Mesenchymal stem cell (in vitro differentiated cells and primary cell): ENCODE results near the gene BCKDK.

Source experiments
- DNase-seq: peaks from one replicate; pipeline ENCODE4 v3.0.0-alpha.2; 2013
- H2AFZ ChIP-seq: one replicate; pipeline ENCODE4 v1.6.1; 2013; ENCODE audit warnings: low read depth, mild to moderate bottlenecking, control low read depth, inconsistent platforms, low read length, moderate library complexity
- H2AK5ac ChIP-seq: 2 replicates; pipeline ENCODE4 v1.6.1; 2013; ENCODE audit warnings: low read length, moderate library complexity, mild to moderate bottlenecking, inconsistent platforms; ENCODE audit not compliant: severe bottlenecking
- H2BK120ac ChIP-seq: one replicate; pipeline ENCODE4 v1.6.1; 2013; ENCODE audit warnings: low read depth, mild to moderate bottlenecking, inconsistent platforms, low read length, moderate library complexity
- H2BK12ac ChIP-seq, 2 experiments: one replicate each; pipeline ENCODE4 v1.6.1; 2013; ENCODE audit warnings: inconsistent platforms in 2 of 2, low read length in 2 of 2, mild to moderate bottlenecking in 2 of 2, moderate library complexity in 2 of 2, control low read depth in 1 of 2
- H2BK15ac ChIP-seq: one replicate; pipeline ENCODE4 v1.6.1; 2013; ENCODE audit warnings: mild to moderate bottlenecking, low read depth, inconsistent platforms; ENCODE audit not compliant: poor library complexity, severe bottlenecking
- H2BK5ac ChIP-seq: 2 replicates; pipeline ENCODE4 v1.6.1; 2013; ENCODE audit warnings: low read depth, mild to moderate bottlenecking, low read length, control low read depth, inconsistent platforms; ENCODE audit not compliant: poor library complexity, severe bottlenecking
- H3K14ac ChIP-seq, 2 experiments: one replicate each; pipeline ENCODE4 v1.6.1; 2013; ENCODE audit warnings: inconsistent platforms in 2 of 2, low read length in 2 of 2, control low read depth in 1 of 2, mild to moderate bottlenecking in 1 of 2, moderate library complexity in 1 of 2
- H3K18ac ChIP-seq, 2 experiments: one replicate each; pipeline ENCODE4 v1.6.1; 2013; ENCODE audit warnings: inconsistent platforms in 2 of 2, low read length in 2 of 2, control low read depth in 1 of 2, low read depth in 1 of 2, mild to moderate bottlenecking in 1 of 2
- H3K23ac ChIP-seq, 2 experiments: one replicate each; pipeline ENCODE4 v1.6.1; 2013; ENCODE audit warnings: inconsistent platforms in 2 of 2, low read length in 2 of 2, mild to moderate bottlenecking in 2 of 2, moderate library complexity in 2 of 2, control low read depth in 1 of 2
- H3K27ac ChIP-seq: 2 replicates; pipeline ENCODE4 v1.5.1; 2013; ENCODE audit warnings: mild to moderate bottlenecking, moderate library complexity, low read length, control low read depth, inconsistent platforms; ENCODE audit not compliant: poor library complexity, severe bottlenecking
- H3K27me3 ChIP-seq, 2 experiments: 2 replicates each; pipeline versions ENCODE4 v1.6.1 to v1.7.0; 2013; ENCODE audit warnings: low read length in 2 of 2, mild to moderate bottlenecking in 2 of 2, moderate library complexity in 2 of 2, control low read depth in 1 of 2, inconsistent platforms in 1 of 2; ENCODE audit not compliant: control insufficient read depth in 1 of 2, insufficient read depth in 1 of 2
- H3K36me3 ChIP-seq, 2 experiments: 2 replicates each; pipeline versions ENCODE4 v1.6.1 to v1.7.0; 2013; ENCODE audit warnings: low read length in 2 of 2, control low read depth in 1 of 2, inconsistent platforms in 1 of 2, low read depth in 1 of 2, mild to moderate bottlenecking in 1 of 2; ENCODE audit not compliant: insufficient read depth in 2 of 2, control insufficient read depth in 1 of 2
- H3K4ac ChIP-seq, 2 experiments: one replicate each; pipeline ENCODE4 v1.6.1; 2013; ENCODE audit warnings: inconsistent platforms in 2 of 2, low read length in 2 of 2, mild to moderate bottlenecking in 2 of 2, moderate library complexity in 2 of 2, control low read depth in 1 of 2, low read depth in 1 of 2
- H3K4me1 ChIP-seq: 2 replicates; pipeline ENCODE4 v1.6.1; 2013; ENCODE audit warnings: low read depth, low read length, control low read depth; ENCODE audit not compliant: control insufficient read depth, insufficient read depth
- H3K4me2 ChIP-seq: 2 replicates; pipeline ENCODE4 v1.6.1; 2013; ENCODE audit warnings: low read length, mild to moderate bottlenecking, inconsistent platforms; ENCODE audit not compliant: poor library complexity, severe bottlenecking
- H3K4me3 ChIP-seq, 2 experiments: 2 replicates each; pipeline versions ENCODE4 v1.5.1 to v1.7.0; 2013; ENCODE audit warnings: low read length in 2 of 2, mild to moderate bottlenecking in 2 of 2, control low read depth in 1 of 2, low read depth in 1 of 2; ENCODE audit not compliant: insufficient read depth in 1 of 2
- H3K79me1 ChIP-seq: replicated peaks from 2 replicates; pipeline ENCODE4 v1.6.1; 2013; ENCODE audit warnings: mild to moderate bottlenecking, control low read depth, low read length, inconsistent platforms; ENCODE audit not compliant: poor library complexity, severe bottlenecking
- H3K9ac ChIP-seq: 2 replicates; pipeline ENCODE4 v1.7.0; 2013; ENCODE audit warnings: mild to moderate bottlenecking, low read length, moderate library complexity
- H3K9me3 ChIP-seq: 2 replicates; pipeline ENCODE4 v1.7.0; 2013; ENCODE audit warnings: mild to moderate bottlenecking, low read length; ENCODE audit not compliant: control insufficient read depth
- H4K8ac ChIP-seq: one replicate; pipeline ENCODE4 v1.6.1; 2013; ENCODE audit warnings: inconsistent platforms, mild to moderate bottlenecking, low read length, moderate library complexity
- H4K91ac ChIP-seq: one replicate; pipeline ENCODE4 v1.6.1; 2013; ENCODE audit warnings: mild to moderate bottlenecking, low read length, inconsistent platforms
- WGBS: methylation state at CpG from one replicate; pipeline ENCODE4 v1.1.7; 2013; ENCODE audit warnings: mixed read lengths; 5-methylcytosine and 5-hydroxymethylcytosine counted together

BCKDK gene

GRCh38 chr16:31089199-31089598 is 19.0 kb upstream of the BCKDK start:
- Histone ChIP-seq H3K14ac (no peak overlapping the region), H2AK5ac (no peak overlapping the region), H3K23ac (no peak overlapping the region), H3K4me3 (no peak overlapping the region), H4K8ac (no peak overlapping the region), H4K91ac (no peak overlapping the region), H3K4me1 (peaks cover 36% of the 10 kb centered on the region), H3K27ac (no peak overlapping the region), H3K18ac (no peak overlapping the region), H3K27me3 (no peaks in the 10 kb centered on the region), H3K79me1 (peaks cover 40% of the 10 kb centered on the region), H3K9ac (no peak overlapping the region), H2BK15ac (no peak overlapping the region), H3K4ac (no peak overlapping the region), H3K36me3 (peaks cover 67 to 75% of the 10 kb centered on the region in 2 experiments), H2AFZ (no peak overlapping the region), H2BK120ac (no peak overlapping the region), H2BK12ac (no peak overlapping the region), H3K4me2 (no peak overlapping the region), H2BK5ac (no peak overlapping the region), H3K9me3 (no peaks in the 10 kb centered on the region)
- no peak for DNase-seq
- WGBS = 96% methylated on average over 3 of the region's 8 CpGs

GRCh38 chr16:31090540-31090939 is 17.6 kb upstream of the BCKDK start:
- 87% methylated on average over 2 of the region's 2 CpGs for WGBS
- Histone ChIP-seq H4K8ac (peak overlapping the region; percentile 52), H3K4me2 (no peak overlapping the region), H2AK5ac (peak overlapping the region; percentile 33), H3K27me3 (no peaks in the 10 kb centered on the region), H3K36me3 (peaks cover 53 to 61% of the 10 kb centered on the region in 2 experiments), H2AFZ (no peak overlapping the region), H3K9me3 (no peaks in the 10 kb centered on the region), H2BK120ac (no peak overlapping the region), H3K18ac (no peak overlapping the region), H3K23ac (no peak overlapping the region), H3K14ac (no peak overlapping the region), H3K4ac (no peak overlapping the region), H3K79me1 (peaks cover 32% of the 10 kb centered on the region), H2BK5ac (no peak overlapping the region), H3K4me3 (peak overlapping the region in 1 of 2 experiments; percentile 32), H3K4me1 (peaks cover 37% of the 10 kb centered on the region), H3K27ac (peak overlapping the region; percentile 64), H3K9ac (peak overlapping the region; percentile 67), H4K91ac (no peak overlapping the region), H2BK12ac (no peak overlapping the region), H2BK15ac (no peak overlapping the region)
- peak; percentile 30 for DNase-seq

- no peak overlapping the region for H3K18ac ChIP-seq
- H3K9ac ChIP-seq = peak overlapping the region; percentile 58
- no peak overlapping the region for H2BK15ac ChIP-seq
- peaks cover 38 to 44% of the 10 kb centered on the region in 2 experiments for H3K36me3 ChIP-seq
- no peak overlapping the region for H2BK12ac ChIP-seq
- peaks cover 35% of the 10 kb centered on the region for H3K4me1 ChIP-seq
- H3K27ac ChIP-seq = no peak overlapping the region
- H2BK120ac ChIP-seq = no peak overlapping the region
- no peak overlapping the region for H4K8ac ChIP-seq
- no peak overlapping the region for H4K91ac ChIP-seq
- H2BK5ac ChIP-seq = no peak overlapping the region
- no peak overlapping the region for H3K14ac ChIP-seq
- H3K4me2 ChIP-seq = no peak overlapping the region
- whole genome bisulfite sequencing = 98% methylated on average over 5 of the region's 5 CpGs
- H3K4ac ChIP-seq = no peak overlapping the region
- H3K79me1 ChIP-seq = peaks cover 24% of the 10 kb centered on the region
- H2AFZ ChIP-seq = no peak overlapping the region
- no peak overlapping the region for H3K4me3 ChIP-seq
- H3K9me3 ChIP-seq = no peaks in the 10 kb centered on the region
- no peaks in the 10 kb centered on the region for H3K27me3 ChIP-seq
- no peak for DNase-seq
- no peak overlapping the region for H3K23ac ChIP-seq
- peak overlapping the region; percentile 39 for H2AK5ac ChIP-seq
These were observed 15.9 kb upstream of the BCKDK start for GRCh38 chr16:31092330-31092729.

- no peak overlapping the region for H2AK5ac ChIP-seq
- 53% methylated on average over 17 of the region's 17 CpGs for WGBS
- no peak overlapping the region for H3K23ac ChIP-seq
- H2BK5ac ChIP-seq = no peak overlapping the region
- H2BK120ac ChIP-seq = no peak overlapping the region
- peak overlapping the region; percentile 68 for H3K4me2 ChIP-seq
- H3K27me3 ChIP-seq = no peaks in the 10 kb centered on the region
- no peak for DNase-seq
- no peak overlapping the region for H3K14ac ChIP-seq
- peak overlapping the region; percentile 44 to 100 for H3K4me3 ChIP-seq
- peaks cover 17% of the 10 kb centered on the region for H3K79me1 ChIP-seq
- H3K9ac ChIP-seq = peak overlapping the region; percentile 97
- no peak overlapping the region for H2BK12ac ChIP-seq
- H3K36me3 ChIP-seq = peaks cover 29 to 35% of the 10 kb centered on the region in 2 experiments
- H3K18ac ChIP-seq = no peak overlapping the region
- H2BK15ac ChIP-seq = no peak overlapping the region
- H3K9me3 ChIP-seq = no peaks in the 10 kb centered on the region
- H3K4ac ChIP-seq = no peak overlapping the region
- no peak overlapping the region for H2AFZ ChIP-seq
- no peak overlapping the region for H4K91ac ChIP-seq
- H4K8ac ChIP-seq = no peak overlapping the region
- peaks cover 31% of the 10 kb centered on the region for H3K4me1 ChIP-seq
- no peak overlapping the region for H3K27ac ChIP-seq
These were observed 15.0 kb upstream of the BCKDK start for GRCh38 chr16:31093132-31093703.
